Germinal center (tissue), 1 donor: ENCODE results near the gene PAX5.

ENCODE experiments used
- DNase-seq: peaks from one replicate; pipeline ENCODE4 v3.0.0; 2012; ENCODE audit warnings: mixed read lengths, low spot score

Gene PAX5

GRCh38 chr9:36987409-36987808, 46.7 kb downstream of the PAX5 start:
- no peak for DNase-seq

GRCh38 chr9:36986468-36987408, 47.3 kb downstream of the PAX5 start:
- no peak for DNase-seq

DNA sequence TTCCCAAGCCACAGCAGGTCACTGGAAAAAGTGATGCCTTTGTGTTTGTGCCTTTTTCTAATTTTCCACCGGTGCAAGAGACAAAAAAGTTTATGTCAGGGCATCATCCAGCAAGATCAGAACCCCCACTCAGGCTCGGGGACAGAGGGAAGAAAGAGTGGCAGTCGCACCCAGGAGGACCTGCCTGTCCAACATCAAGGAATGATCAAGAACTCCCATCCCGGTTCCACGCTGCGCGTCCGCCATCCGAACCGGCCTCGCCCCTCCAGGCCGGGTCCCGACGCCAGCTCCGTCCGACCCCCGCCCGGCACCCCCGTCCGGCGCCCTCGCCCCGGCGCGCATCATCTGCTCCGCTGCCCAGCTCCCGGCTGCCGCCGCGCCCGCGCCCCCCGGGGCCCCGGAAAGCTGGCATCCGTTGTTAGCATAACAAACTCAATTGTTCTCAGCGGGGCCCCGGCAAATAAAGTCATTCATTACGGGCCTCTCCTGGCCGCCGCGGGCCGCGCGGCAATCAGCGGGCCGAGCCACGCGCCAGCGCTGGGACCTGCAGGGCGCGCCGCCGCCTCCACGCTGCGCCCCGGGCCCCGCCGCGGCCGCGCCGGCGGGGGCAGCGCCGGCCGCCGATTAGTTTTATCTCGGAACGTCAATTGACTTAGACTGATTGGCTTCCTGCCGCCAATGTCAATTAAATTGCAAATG, 48.1 kb downstream of the PAX5 start:
- DNase-seq = no peak

DNA sequence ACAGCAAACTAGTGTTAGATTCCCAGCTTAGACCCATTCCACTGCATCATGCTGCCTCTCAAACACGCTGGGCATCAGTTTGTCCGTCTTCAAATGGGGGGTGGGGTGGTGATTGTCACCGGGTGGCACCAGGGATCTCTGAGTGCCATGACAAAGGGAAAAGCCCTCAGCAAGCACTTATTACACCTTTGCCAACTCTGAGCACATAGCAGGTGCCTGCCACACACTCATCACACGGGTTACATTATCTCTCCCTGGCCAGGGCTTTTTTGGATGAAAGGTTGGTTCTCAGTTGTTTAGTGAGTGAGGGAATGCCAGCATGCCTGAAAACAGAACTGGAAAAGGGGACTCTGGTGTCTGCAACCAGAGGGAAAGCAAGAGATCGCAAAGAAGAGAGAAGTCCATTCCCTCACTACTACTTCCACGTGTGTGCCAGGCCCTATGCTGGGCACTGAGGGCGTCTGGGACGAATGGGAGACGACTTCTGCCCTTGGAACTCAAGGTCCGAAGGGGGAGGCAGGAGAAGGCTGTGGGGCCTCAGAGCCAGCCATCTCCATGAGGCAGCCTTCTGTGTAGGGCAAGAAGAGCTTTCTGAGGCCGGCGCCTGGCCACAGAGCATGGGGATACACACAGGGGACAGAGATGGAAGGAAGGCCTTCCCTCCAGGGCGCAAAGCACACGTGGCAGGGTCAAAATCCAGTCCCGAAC, 48.9 kb downstream of the PAX5 start:
- DNase-seq = no peak

- DNase-seq = no peak
Observed at GRCh38 chr9:36980148-36980974, 53.7 kb downstream of the PAX5 start.

DNA sequence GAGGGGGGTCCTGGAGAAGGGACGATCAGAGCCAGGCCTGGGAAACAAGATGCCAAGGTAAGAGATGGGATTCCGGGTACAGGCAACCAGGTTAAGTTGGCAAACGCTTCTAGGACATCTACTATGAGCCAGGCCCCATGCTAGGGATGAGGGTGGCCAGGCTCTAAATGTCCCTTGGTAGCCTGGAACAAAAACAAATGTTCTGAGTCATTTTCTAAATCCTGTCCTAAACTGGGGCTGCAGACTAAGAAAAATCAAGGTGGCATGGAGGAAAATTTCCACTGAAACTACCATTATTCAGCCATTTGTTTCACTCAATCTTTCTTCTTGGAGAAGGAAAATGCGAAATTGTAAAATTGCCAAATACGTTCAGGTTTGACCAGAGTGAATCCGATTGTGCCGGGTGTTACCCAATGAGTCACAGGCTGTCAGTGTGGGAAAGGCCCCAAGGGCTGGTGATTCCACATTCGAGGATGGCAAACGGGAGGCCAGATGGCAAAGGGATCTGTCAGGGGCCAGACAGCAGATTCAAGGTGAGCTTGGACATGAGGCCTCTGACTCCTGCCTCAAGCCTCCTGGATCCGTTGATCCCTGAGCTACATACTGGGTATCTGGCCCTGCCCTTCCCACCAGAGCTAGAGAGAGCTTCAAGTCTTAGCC, 57.6 kb downstream of the PAX5 start:
- DNase-seq = no peak

DNA sequence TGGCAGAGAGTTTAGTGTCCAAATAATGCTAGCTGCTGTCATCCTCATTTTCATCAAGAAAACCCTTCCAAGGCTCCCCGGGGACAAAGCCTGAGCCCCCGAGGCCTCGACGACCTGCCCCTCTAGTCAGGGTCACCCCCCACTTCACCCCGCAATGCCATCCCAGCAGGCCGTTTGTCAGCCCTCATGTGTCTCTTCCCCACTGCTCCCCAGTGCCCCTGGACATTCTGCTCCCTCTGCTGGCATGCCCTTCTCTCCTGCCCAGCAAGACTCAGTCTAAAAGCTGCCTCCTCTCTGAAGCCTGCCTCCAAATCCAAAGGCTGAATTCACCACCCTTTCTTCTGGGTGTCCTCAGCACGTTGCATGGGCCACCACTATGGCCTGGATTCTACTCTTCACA, 59.3 kb downstream of the PAX5 start:
- DNase-seq = no peak

DNA sequence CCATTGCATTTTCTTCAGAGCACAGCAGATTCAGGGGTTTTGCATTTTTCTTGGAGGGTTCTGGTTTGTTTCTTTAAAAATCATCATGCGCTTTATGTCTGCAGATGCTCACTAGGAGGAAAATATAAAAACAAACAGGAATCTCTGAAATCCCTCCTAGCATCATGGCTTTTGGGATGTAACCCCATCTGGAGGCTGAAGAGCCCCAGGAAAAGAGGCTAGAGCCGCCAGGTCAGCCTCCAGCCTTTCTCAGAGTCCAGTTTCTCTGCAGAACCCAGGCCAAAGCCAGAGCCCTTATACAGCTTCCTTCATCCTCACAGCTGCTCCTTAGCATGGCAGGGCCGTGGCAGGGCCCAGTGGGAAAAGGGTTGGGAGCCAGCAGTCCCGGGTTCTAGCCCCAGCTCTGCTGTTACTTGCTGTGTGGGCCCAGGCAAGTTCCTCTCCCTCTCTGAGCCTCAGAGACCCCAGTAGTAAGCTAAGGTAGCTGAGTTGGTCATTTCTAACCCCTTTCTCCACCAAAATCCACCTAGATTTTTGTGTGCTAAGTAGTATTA, 62.1 kb downstream of the PAX5 start:
- DNase-seq = no peak

DNA sequence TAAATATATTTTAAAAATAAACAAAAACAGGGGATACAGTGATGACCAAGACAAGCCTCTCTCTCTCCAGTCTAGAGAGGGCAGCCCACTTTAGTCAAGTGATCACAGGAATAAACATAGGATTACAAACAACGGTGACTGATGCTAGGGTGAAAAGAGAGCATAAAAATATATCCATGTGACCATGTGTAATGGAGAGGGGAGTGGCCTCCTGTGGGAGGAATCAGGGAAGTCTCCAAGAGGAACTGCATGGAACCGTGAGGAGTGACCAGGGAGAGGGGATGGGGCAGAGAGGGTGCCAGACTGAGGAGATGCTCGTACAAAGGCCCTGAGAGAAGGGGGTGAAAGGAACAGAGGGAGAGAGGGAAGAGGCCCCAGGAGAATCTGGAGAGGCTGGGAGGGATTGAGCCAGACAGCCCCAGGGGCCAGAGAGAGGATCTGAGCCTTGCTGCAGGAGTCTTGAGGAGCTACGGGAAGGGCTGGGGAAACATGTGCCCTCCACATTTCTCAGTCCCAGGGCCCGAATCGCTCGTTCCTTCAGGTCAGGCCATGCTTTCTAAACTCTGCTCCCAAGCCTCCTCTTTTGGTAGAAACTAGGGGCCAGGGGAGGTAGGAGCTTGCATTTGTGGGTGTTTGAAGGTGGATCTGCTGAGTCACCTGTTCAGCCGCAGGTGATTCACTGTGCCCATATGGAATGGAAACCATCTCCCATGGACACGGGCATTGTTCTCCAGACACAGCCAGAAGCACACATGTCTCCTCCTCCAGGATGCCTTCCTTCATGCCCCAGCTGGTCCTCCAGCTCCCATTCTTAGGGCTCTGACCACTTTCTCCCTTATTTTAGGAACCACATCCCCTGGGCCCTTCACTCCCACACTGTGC, 63.8 kb downstream of the PAX5 start:
- no peak for DNase-seq

GRCh38 chr9:36969216-36969771, 64.8 kb downstream of the PAX5 start:
- no peak for DNase-seq

GRCh38 chr9:36968574-36969215, 65.4 kb downstream of the PAX5 start:
- no peak for DNase-seq

DNA sequence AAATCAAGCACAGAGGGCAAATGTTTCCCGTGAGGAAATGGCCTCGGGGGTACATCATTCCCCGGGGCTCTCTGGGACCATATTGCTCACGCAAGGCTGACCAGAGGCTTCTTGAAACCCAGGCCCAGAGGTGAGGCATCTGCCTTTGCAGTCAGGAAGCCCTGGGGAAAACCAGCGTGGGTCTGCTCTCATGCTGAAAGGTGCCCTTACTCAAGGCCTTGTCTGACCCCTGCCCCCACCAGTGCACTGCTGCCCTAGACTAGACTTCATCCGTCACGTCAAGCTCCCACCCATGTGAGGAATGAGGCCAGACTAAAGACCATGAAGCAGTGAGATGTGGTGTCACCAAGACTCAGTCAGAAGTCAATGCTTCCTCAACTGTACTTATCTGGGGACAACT, 66.1 kb downstream of the PAX5 start:
- DNase-seq = no peak

DNA sequence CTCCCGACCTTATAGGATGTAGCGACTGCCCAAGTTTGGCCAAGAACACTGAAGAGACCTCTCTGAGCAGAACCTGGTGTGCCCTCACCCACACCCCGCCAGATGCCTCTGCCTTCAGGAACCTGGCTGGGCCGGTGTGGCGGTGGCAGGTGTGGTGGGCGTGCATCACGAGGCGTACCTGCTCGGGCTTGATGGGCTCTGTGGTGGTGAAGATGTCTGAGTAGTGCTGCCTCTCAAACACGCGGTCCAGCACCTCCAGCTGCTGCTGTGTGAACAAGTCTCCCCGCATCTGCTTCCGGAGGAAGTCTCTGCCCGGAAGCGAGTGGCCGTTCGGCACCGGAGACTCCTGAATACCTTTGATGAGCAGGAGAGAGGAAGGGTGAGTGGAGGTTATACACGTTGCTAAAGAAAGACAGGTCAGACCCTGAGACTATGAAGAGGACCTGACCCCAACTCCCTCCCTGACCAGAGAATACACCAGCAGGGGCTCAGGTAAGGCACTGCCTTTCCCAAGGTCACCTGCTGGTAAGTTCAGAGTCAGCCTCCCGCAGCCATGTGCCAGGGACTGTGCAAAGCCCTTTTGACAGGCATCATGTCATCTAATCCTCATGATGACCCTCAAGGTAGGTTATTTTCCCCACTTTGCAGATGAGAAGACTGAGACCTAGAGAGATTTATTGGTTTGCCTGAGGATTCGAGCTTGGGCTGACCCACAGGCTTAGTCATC, 67.5 kb downstream of the PAX5 start:
- no peak for DNase-seq

- DNase-seq = no peak
Observed at GRCh38 chr9:36964791-36965190, 69.3 kb downstream of the PAX5 start.

GRCh38 chr9:36963346-36963745, 70.7 kb downstream of the PAX5 start:
- no peak for DNase-seq

- no peak for DNase-seq
Observed at GRCh38 chr9:36962691-36963090, 71.4 kb downstream of the PAX5 start.

GRCh38 chr9:36961561-36962325, 72.3 kb downstream of the PAX5 start:
- DNase-seq = no peak

DNA sequence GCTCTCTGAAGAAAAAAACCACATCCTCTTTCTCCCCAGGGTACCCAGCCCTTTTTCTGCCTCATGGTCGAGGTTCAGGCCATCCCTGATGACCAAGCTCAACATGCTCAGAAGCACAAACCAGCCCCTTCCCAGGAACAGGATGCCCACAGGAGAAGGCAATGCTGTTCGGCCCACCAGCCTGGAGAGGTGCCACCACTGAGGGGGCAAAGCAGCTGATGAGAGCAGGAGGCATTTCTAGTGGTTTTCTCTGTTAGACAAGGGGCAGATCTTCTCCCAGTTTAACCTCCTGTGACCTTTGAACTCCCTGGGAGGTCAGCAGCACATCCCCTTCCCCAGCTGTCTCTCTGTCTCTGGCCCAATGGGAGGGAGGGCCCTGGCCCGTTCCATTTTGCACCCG, 73.0 kb downstream of the PAX5 start:
- no peak for DNase-seq
